AG04450 (cell line): ENCODE results near the gene GPS1. TPM values are rescaled to one million over a fixed set of nuclear protein-coding genes. Genes with fewer than 3 reads are reported as not detected.

ENCODE experiments used
- CTCF ChIA-PET: fragments of 300-600, 350-600 bp; formaldehyde crosslinking; extraction: SDS; loops from one replicate; lab custom pipeline; 2022; ENCODE audit warnings: antibody characterized with exemption, inconsistent platforms; lab: Charles Lee
- POLR2A ChIA-PET: fragments of 350-600 bp; formaldehyde crosslinking; extraction: SDS; loops from one replicate; lab custom pipeline; 2021; ENCODE audit warnings: antibody characterized with exemption, inconsistent platforms; lab: Yijun Ruan, JAX
- DNase-seq: peaks from one replicate; pipeline ENCODE4 v3.0.0-alpha.2; 2011; ENCODE audit warnings: low read depth, low spot score
- H3K27ac ChIP-seq: one replicate; pipeline ENCODE4 v1.5.1; 2012; ENCODE audit warnings: low read depth, low read length, control low read depth
- H3K27me3 ChIP-seq: one replicate; pipeline ENCODE4 v1.6.0; 2012; ENCODE audit warnings: low read length; ENCODE audit not compliant: control insufficient read depth, insufficient read depth
- H3K4me3 ChIP-seq: 2 replicates; pipeline ENCODE4 v1.5.1; 2011; ENCODE audit warnings: mild to moderate bottlenecking, low read depth, low read length, control low read depth
- H3K9me3 ChIP-seq: 2 replicates; pipeline ENCODE4 v1.5.1; 2012; ENCODE audit warnings: low read length; ENCODE audit not compliant: control insufficient read depth, insufficient read depth
- polyA plus RNA-seq: library from polyadenylated mRNA; depleted of rRNA; stranded (reverse); fragments of >200 nt; gene quantifications from 2 replicates; pipeline ENCODE4 v1.2.3, GENCODE V29; 2011
- TF ChIP-seq, protein P1 (sequence below): IDR thresholded peaks from 2 replicates; pipeline ENCODE4 v1.5.1; 2011; ENCODE audit warnings: low read depth, low read length, control low read depth, inconsistent platforms

The GPS1 gene
- polyA plus RNA-seq, 1 experiment, result 63.1 TPM

DNA sequence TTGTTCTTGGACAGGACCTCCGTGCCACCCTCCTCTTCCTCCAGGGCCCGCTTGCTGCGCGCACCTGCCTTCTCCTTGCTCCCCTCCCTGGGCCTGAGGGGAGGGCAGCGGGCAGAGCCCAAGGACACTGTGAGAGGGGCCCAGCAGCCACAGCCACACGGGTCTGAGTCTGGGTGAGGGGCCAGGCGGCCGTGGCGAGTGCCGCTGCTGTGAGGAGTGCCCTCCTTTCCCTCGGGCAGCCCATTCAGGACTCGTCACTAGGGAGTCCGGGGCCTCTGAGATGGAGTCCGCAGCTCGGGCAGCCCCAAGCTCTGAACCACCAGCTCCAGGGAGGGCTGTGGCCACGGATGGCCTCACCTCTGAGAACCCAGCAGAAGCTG is 8.3 kb downstream of the GPS1 start:
- Histone ChIP-seq H3K9me3 (no peaks in the 10 kb centered on the region; the same call in 1 of the 2 replicates), H3K27ac (no peak overlapping the region), H3K4me3 (no peak overlapping the region), H3K27me3 (no peaks in the 10 kb centered on the region)
- CTCF ChIA-PET, result no interaction called here
- TF ChIP-seq, protein P1, sequence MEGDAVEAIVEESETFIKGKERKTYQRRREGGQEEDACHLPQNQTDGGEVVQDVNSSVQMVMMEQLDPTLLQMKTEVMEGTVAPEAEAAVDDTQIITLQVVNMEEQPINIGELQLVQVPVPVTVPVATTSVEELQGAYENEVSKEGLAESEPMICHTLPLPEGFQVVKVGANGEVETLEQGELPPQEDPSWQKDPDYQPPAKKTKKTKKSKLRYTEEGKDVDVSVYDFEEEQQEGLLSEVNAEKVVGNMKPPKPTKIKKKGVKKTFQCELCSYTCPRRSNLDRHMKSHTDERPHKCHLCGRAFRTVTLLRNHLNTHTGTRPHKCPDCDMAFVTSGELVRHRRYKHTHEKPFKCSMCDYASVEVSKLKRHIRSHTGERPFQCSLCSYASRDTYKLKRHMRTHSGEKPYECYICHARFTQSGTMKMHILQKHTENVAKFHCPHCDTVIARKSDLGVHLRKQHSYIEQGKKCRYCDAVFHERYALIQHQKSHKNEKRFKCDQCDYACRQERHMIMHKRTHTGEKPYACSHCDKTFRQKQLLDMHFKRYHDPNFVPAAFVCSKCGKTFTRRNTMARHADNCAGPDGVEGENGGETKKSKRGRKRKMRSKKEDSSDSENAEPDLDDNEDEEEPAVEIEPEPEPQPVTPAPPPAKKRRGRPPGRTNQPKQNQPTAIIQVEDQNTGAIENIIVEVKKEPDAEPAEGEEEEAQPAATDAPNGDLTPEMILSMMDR, result no peak
- DNase-seq, result no peak
- POLR2A ChIA-PET, result interaction anchor here (1.7 to 2.2 kb wide), 2 partner anchors 17 to 22 kb away, joined by 3 to 5 read pairs; partner anchors contain the start of gene DCXR

- Histone ChIP-seq H3K27me3 (no peaks in the 10 kb centered on the region), H3K9me3 (no peaks in the 10 kb centered on the region; the same call in 1 of the 2 replicates), H3K27ac (no peak overlapping the region), H3K4me3 (no peak overlapping the region)
- DNase-seq, result no peak
- CTCF ChIA-PET, result no interaction called here
- POLR2A ChIA-PET, result interaction anchor here (0.7 to 2.2 kb wide), 3 partner anchors 16 to 38 kb away, joined by 3 to 5 read pairs (median 4); partner anchors contain the start of genes CENPX, DCXR and LRRC45
- TF ChIP-seq, protein P1, result no peak
Observed at GRCh38 chr17:82060614-82061013, 8.9 kb downstream of the GPS1 start.

DNA sequence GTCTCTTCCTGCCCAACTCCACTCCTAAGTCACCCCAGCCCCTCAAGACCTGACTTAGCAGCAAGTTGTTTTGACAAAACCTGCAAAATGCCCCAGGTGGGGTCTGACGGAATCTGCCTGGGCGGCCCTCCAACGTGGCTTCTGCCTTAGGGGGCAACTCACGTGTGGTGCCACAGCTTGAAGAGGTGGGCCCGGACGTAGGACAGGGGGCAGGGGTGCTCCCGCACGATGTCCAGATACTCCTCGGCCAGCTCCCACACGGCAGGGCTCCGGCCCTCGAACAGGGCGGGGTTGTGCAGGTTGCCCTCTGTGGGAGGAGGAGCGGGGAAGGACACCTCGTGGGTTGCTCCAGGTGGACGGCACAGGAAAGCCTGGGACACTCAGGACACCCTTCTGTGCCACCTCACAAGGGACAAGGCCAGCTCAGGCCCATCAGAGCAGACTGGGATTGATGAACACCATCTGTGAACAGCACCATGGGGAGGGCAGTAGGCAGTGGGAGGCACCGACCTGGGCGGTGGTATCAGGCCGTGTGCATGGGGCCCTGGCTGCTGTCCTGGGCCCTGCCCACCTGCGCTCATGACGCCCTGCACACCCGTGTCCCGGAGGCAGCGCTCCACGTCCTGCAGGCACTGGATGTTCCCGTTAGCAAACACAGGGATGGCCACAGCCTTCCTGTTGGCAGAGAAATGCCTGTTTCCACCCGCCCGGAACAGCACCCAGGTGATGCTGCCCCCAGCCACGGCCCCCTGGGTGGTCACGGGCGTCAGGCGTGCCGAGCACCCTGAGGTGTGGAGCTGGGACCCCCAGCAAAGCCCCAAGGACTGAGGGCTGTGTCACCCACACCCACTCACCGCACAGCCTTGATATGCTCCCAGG is 9.6 kb downstream of the GPS1 start:
- POLR2A ChIA-PET, result interaction anchor here (0.7 to 1.7 kb wide), 2 partner anchors 16 to 38 kb away, joined by 3 to 4 read pairs; partner anchors contain the start of genes CENPX and LRRC45
- no peak overlapping the region for H3K27ac ChIP-seq
- CTCF ChIA-PET, result no interaction called here
- no peaks in the 10 kb centered on the region; the same call in 1 of the 2 replicates for H3K9me3 ChIP-seq
- TF ChIP-seq, protein P1, result no peak
- H3K27me3 ChIP-seq, result no peaks in the 10 kb centered on the region
- no peak for DNase-seq
- no peak overlapping the region for H3K4me3 ChIP-seq

GRCh38 chr17:82062076-82062983 is 10.6 kb downstream of the GPS1 start:
- H3K27me3 ChIP-seq, result no peaks in the 10 kb centered on the region
- CTCF ChIA-PET, result no interaction called here
- TF ChIP-seq, protein P1, result no peak
- H3K4me3 ChIP-seq, result no peak overlapping the region
- no peak for DNase-seq
- POLR2A ChIA-PET, result interaction anchor here (0.6 kb wide), 1 partner anchor 25 kb away, joined by 3 read pairs; the partner anchor contains the start of gene DCXR
- no peak overlapping the region for H3K27ac ChIP-seq
- no peaks in the 10 kb centered on the region; the same call in 1 of the 2 replicates for H3K9me3 ChIP-seq
